Posterior vena cava (tissue), 2 donors: ENCODE measurements around the gene TMEM145. TPM values are rescaled to one million over a fixed set of nuclear protein-coding genes. Genes with fewer than 3 reads are reported as not detected.
"Not testable (repeated sequence)": the region's sequence is repeated elsewhere in the genome, so short reads cannot be mapped to it uniquely, and the experiment has no call there.

ENCODE experiments used
- DNase-seq: peaks from one replicate; pipeline ENCODE4 v3.0.0-alpha.2; 2020; ENCODE audit warnings: low spot score
- intact Hi-C, 2 donors: fragments of 100-400 bp; cut with DNase I; formaldehyde crosslinking; loops; one replicate each; pipeline versions ENCODE4 v1.14.1 to v1.14.2; 2022 to 2023
- long read RNA-seq, 2 donors: library from polyadenylated mRNA; unstranded; transcript quantifications; one replicate each; pipeline ENCODE4 v2.0.0, GENCODE V29; 2020 to 2021
- total RNA-seq, 2 donors: library from RNA; stranded (reverse); fragmentation: NEBNext Ultra II Directional; extraction: Animal tissue kit (Norgen Biotek cat#: 25700); gene quantifications; one replicate each; pipeline ENCODE4 v1.2.1, GENCODE V29; 2021
- donor health status: DM: yes; HTN: yes; CAD: no.
- donor health status: DM: yes; HTN: yes; CAD: no.

TMEM145 gene
- under 1 TPM in 1 of 2 donors, not detected in 1; 0.14 TPM for total RNA-seq
- long read RNA-seq, donor 1: 0 reads
- long read RNA-seq, donor 2: 0 reads

DNA sequence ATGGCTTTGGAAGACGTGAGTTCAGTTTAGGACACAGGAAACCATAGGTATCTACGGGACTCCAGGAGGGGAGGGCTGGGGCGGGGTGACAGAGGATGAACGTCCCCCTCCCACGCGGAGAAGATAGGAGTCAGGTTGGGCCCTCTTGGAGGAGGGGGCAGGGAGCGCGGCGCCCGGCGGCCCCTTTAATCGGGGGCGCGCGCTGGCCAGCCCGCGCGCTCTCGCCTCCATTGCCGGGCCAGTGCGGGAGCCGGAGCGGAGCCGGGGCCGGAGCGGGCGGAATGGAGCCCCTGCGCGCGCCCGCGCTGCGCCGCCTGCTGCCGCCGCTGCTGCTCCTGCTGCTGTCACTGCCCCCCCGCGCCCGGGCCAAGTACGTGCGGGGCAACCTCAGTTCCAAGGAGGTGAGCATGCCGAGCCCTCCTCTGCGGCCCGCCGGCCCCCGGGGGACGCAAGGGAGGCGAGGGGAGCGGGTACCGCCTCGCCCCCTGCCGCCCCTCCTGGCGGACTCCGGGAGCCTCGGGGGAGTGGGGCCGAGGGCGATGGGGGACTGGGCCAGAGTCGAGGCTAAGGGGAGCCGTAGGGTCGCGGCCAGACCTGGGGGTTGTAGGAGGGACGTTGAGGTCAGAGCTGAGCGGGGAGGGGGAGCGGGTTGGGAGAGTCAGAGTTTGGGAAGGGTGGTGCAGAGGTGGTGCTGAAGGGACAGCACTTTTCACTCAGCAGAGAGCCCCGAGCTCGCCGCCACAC lies at the start of gene TMEM145:
Gene TMEM145 (plus strand): TSS at position 214 of the 744 bp plus-strand sequence. CDS start 68 bp downstream, at position 282.
- no peak for DNase-seq
- intact Hi-C loops: no loop called here

DNA sequence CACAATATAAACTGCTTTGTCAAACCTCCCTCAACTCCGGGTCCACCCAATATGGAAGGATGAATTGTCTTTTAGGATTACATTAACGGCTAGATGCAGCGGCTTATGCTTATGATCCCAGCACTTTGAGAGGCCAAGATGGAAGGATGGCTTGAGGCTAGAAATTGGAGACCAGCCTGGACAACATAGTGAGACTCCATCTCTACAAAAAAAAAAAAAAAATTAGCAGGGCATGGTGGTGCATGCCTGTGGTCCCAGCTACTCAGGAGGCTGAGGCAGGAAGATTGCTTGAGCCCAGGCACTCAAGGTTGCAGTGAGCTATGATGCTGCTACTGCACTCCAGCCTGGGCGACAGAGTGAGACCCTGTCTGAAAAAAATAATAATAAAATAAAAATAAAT lies 47.0 kb upstream of the TMEM145 start:
- intact Hi-C loops, DNase-seq: not testable (repeated sequence)

DNA sequence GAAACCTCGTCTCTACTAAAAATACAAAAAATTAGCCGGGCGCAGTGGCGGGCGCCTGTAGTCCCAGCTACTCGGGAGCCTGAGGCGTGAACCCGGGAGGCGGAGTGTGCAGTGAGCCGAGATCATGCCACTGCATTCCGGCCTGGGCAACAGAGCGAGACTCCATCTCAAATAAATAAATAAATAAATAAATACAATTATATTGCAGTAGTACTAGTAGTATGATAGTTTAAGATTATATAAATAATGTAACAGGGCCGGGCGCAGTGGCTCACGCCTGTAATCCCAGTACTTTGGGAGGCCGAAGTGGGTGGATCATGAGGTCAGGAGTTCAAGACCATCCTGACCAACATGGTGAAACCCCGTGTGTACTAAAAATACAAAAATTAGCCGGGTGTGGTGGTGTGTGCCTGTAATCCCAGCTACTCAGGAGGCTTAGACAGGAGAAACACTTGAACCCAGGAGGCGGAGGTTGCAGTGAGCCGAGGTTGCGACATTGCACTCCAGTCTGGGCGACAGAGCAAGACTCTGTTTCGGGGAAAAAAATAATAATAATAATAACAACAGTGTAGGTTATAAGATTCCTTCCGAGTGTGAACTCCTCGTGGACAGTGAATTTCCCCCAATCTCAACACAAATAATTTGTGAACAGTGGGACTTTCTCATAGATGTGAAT lies 46.0 kb upstream of the TMEM145 start:
- DNase-seq, intact Hi-C loops: not testable (repeated sequence)

DNA sequence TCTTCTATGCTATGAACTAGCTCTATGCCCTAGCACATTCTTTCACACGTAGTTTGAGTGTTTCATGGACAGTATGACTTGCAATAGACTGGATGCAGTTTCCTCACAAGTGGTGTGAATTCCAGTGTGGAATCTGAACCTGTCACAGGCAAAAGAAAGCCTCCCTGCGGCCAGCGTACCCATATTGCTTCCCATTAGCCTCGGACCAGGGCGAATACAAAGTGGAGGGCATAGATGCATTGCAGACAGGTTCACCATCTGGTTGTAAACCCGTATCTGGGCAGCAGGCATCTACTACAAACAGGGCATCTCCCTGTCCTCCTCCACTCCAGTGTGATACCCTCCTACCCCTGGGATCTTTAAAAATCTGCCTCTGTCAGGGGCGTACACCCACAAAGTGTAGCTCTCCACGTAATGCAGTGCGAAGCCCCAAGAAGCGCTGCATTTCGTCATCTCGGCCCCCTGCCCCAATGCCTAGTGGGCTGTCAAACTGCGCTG lies 45.4 kb upstream of the TMEM145 start:
- DNase-seq: peak; percentile 68
- intact Hi-C loops: no loop called here

DNA sequence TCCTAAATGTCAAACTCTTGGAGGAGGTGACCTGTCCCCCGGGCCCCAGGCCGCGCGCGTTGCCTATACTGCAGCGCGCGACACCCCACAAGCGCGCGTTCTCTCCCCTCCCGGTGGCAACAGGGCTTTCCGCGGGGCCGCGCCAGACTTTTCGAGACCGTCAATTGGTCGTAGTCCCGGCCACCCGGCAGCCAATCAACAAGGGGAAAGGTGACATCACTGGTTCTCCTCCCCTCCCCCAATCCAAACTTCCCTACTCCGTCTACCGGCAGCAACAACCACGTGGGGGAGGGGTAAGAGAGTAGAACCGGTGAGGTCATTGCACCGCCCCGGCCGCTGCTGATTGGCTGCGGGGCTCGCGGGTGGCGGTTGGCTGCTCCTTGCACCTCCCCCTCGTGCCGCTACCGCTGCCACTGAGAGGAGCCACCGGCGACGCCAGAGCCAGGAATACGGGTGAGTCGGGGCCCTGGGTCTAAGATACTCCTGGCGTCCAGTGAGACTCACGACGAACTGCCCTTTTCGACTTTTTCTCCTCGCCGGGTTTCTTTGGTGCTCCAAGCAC lies 44.9 kb upstream of the TMEM145 start:
- DNase-seq: peak; percentile 99
- intact Hi-C loops: no loop called here

- intact Hi-C loops: no loop called here
Observed at GRCh38 chr19:42268704-42269477, 44.2 kb upstream of the TMEM145 start, which contains the start of gene CIC. Gene CIC, plus strand, starts transcription at chr19:42269252. Its CDS starts 2,532 bp downstream, at chr19:42271784.

DNA sequence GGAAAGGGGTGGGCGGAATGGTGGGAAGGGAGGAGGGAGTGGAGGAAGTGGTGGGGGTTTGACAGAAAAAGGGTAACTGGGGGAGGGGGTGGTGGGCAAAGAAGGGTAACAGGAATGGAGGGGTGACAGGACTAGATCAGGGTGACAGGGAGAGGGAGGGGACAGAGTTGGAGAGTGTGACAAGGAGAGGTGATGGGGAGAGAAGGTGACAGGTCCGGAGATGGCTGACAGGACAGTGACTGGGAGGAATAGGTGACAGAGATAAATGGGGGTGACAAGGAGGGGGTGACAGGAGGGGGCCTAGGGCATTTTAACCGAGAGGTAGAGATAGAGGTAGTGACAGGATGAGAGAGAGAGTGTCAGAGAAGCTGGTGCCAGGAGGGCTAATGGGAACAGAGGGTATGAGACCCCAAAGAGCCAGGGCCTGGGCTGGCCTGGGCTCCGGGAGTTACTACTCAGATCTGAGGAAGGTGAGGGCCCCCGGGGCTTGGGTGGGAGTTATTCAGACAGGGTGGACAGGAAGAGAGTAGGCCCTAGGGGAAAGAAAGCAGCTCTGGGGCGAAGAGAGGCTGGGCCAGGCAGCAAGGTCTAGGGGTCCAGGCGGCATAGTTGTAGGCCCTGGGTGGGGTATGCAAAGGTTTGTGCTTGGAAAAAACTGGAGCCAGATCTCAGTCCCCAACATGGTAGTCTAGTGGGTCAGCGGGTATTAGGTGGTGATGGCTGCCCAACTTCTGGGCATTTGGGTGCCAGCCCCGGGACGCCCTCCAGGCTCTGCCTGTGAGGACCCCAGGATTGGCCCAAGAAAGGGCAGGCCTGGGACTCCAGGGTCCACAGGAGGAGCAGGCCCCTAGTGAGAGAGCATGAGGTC lies 43.4 kb upstream of the TMEM145 start:
- DNase-seq: peak; percentile 79
- intact Hi-C loops: no loop called here

More at GRCh38 chr19:42268704-42269477, 44.2 kb upstream of the TMEM145 start, which contains the start of gene CIC:
- peak; percentile 100 for DNase-seq

- peak; percentile 89 for DNase-seq
- intact Hi-C loops: no loop called here
Observed at GRCh38 chr19:42270346-42271044, 42.6 kb upstream of the TMEM145 start.

- intact Hi-C loops: no loop called here
- DNase-seq: no peak
Observed at GRCh38 chr19:42271045-42271419, 42.1 kb upstream of the TMEM145 start.

- intact Hi-C loops: no loop called here
- DNase-seq: no peak
Observed at GRCh38 chr19:42271861-42272534, 41.1 kb upstream of the TMEM145 start.

DNA sequence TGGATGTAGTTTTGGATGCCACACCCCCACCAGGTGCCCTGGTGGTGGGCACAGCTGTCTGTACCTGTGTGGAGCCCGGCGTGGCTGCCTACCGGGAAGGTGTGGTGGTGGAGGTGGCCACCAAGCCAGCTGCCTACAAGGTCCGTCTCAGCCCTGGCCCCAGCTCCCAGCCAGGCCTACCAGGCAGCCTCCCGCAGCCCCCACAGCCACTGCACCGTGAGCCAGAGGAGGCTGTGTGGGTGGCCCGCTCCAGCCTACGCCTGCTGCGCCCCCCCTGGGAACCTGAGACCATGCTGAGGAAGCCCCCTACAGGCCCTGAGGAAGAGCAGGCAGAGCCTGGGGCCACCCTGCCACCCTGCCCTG lies 40.6 kb upstream of the TMEM145 start:
- no peak for DNase-seq
- intact Hi-C loops: no loop called here

DNA sequence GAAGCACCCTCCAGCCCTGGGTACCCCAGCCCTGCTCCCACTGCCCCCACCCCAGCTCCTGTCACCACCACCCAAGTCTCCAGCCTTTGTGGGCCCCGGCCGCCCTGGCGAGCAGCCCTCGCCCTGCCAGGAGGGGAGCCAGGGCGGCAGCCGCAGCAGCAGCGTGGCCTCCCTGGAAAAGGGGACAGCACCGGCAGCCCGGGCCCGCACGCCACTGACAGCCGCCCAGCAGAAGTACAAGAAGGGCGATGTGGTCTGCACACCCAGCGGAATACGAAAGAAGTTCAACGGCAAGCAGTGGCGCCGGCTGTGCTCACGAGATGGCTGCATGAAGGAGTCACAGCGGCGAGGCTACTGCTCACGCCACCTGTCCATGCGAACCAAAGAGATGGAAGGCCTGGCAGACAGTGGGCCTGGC lies 40.1 kb upstream of the TMEM145 start:
- intact Hi-C loops: no loop called here
- DNase-seq: no peak

DNA sequence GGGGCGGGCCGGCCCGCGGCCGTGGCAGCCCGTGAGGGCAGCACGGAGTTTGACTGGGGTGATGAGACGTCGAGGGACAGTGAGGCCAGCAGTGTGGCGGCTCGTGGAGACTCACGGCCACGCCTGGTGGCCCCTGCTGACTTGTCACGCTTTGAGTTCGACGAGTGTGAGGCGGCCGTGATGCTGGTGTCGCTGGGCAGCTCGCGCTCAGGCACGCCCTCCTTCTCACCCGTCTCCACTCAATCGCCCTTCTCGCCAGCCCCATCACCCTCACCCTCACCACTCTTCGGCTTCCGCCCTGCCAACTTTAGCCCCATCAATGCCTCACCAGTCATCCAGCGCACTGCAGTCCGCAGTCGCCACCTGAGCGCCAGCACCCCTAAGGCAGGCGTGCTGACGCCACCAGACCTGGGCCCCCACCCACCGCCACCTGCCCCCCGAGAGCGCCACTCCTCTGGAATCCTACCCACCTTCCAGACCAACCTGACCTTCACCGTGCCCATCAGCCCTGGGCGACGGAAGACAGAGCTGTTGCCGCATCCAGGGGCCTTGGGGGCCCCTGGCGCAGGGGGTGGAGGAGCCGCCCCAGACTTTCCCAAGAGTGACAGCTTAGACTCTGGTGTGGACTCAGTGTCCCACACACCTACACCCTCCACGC lies 39.6 kb upstream of the TMEM145 start:
- no peak for DNase-seq
- intact Hi-C loops: no loop called here

- DNase-seq: no peak
- intact Hi-C loops: no loop called here
Observed at GRCh38 chr19:42274065-42274682, 38.9 kb upstream of the TMEM145 start.

DNA sequence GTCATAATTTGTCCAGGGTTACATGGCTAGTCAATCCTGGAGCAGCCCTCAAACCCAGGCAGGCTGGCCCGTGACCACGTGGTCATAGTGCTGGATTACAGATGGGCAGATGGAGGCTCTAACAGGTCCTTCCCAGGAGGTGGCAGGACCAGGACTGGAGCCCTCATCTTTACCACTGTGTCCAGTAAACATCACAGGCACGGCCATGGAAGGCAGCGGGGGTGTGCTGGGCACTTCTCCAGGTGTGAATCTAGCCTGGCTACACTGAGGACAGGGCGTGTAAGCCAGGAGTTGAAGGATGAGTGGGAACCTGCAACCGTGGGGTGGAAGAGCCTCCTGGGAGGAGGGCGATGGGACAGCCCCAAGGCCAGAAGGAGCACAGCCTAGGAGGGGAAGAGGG lies 38.0 kb upstream of the TMEM145 start:
- no peak for DNase-seq
- intact Hi-C loops: no loop called here

DNA sequence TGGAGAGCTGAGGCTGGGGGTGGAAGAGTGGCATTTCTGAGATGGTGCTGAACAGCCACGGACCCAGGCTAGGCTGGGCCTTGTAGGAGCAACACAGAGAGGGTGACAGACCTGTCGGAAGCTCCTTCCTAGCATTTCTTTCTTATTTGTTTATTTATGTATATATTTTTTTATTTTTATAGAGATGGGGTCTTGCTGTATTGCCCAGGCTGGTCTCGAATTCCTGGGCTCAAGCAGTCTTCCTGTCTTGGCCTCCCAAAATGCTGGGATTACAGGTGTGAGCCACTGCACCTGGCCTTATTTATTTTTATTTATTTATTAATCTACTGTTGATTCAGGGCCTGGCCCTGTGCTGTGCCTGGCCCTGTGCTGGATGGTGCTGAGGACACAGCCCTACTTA lies 37.6 kb upstream of the TMEM145 start:
- DNase-seq: no peak
- intact Hi-C loops: no loop called here
